ENCODE measurements around the gene CAB39L. TPM values are rescaled to one million over a fixed set of nuclear protein-coding genes. Genes with fewer than 3 reads are reported as not detected.
"Not testable (repeated sequence)": the region's sequence is repeated elsewhere in the genome, so short reads cannot be mapped to it uniquely, and the experiment has no call there.

The CAB39L gene
- total RNA-seq, 2 donors from 2014 or later, result 3.4 to 5.9 TPM

GRCh38 chr13:49343255-49343654 lies 100.6 kb downstream of the CAB39L start:
- DNase-seq (no peak), ATAC-seq (no peak)
- Mint-ChIP-seq H3K4me1 (peaks cover 7% of the 10 kb centered on the region), H3K36me3 (ENCODE audit: low read depth) (peaks cover 2% of the 10 kb centered on the region), H3K4me3 (no peak overlapping the region), H3K27me3 (no peaks in the 10 kb centered on the region), H3K27ac (no peak overlapping the region)
- no peaks in the 10 kb centered on the region for H3K9me3 ChIP-seq (ENCODE audit: control insufficient read depth, low read length, poor library complexity, severe bottlenecking)

DNA sequence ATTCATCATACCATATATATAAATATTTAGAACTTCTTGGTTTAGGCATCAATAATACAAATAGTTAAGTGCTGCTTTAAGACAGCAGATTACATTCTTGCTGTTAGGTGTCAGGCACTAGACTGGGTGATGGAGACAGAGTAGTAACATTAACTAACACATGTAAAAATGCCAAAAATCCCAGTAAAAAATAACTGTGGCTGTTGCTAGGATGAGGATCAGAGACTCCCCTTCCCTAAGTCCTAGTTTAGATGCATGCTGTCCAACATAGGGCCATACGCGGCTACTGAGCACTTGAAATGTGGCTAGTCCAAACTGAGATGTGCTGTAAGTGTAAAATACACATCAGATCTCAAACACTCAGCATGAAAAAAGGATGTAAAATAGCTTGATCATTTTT lies 101.4 kb downstream of the CAB39L start:
- no peak overlapping the region for H3K4me3 Mint-ChIP-seq

DNA sequence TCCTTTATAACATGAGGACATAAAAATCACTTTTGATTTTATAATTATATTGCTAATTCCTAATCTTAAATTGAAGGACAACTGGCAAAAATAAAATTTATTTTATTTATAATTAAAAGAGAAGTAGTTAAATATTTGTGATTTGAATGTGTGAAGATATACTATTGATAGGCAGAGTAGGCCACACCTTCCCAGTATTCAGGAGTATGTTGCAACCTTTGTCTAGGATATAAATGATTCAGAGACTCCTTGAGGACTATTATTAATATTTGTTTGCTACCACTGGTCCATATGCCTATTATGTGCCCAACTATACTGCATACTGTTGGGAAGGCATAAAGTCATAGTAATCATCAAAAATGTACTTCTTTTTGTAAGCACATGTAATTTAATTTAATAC lies 101.9 kb downstream of the CAB39L start:
- Mint-ChIP-seq H3K27ac (no peak overlapping the region), H3K27me3 (no peaks in the 10 kb centered on the region), H3K4me1 (peaks cover 7% of the 10 kb centered on the region), H3K4me3 (no peak overlapping the region), H3K36me3 (ENCODE audit: low read depth) (peaks cover 2% of the 10 kb centered on the region)
- DNase-seq (no peak), ATAC-seq (no peak)
- H3K9me3 ChIP-seq (ENCODE audit: control insufficient read depth, low read length, poor library complexity, severe bottlenecking), result no peaks in the 10 kb centered on the region

More for the DNA sequence above, 101.4 kb downstream of the CAB39L start:
- no peak for DNase-seq
- peaks cover 7% of the 10 kb centered on the region for H3K4me1 Mint-ChIP-seq
- no peak overlapping the region for H3K27ac Mint-ChIP-seq
- no peak for ATAC-seq
- no peaks in the 10 kb centered on the region for H3K9me3 ChIP-seq (ENCODE audit: control insufficient read depth, low read length, poor library complexity, severe bottlenecking)
- no peaks in the 10 kb centered on the region for H3K27me3 Mint-ChIP-seq
- H3K36me3 Mint-ChIP-seq (ENCODE audit: low read depth), result peaks cover 2% of the 10 kb centered on the region

DNA sequence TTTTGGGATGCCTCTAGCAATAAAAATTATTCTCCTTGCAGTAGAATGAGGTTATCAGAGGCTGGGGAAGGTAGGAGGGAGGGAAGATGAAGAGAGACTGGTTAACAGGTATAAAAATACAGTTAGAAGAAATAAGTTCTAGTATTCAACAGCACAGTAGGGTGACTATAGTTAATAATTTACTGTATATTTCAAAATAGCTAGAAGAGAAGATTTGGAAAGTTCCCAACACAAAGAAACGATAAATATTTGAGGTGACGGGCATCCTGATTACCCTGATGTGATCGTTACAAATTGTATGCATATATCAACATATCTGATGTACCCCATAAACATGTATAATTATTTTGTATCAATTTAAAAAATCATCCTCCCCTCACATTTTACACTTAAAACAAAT lies 102.3 kb downstream of the CAB39L start:
- Mint-ChIP-seq H3K27ac (no peak overlapping the region), H3K4me1 (peaks cover 7% of the 10 kb centered on the region), H3K27me3 (no peaks in the 10 kb centered on the region), H3K36me3 (ENCODE audit: low read depth) (peaks cover 2% of the 10 kb centered on the region), H3K4me3 (no peak overlapping the region)
- DNase-seq, result no peak
- H3K9me3 ChIP-seq (ENCODE audit: control insufficient read depth, low read length, poor library complexity, severe bottlenecking), result no peaks in the 10 kb centered on the region
- no peak for ATAC-seq

- H3K9me3 ChIP-seq (ENCODE audit: control insufficient read depth, low read length, poor library complexity, severe bottlenecking), result no peaks in the 10 kb centered on the region
- Mint-ChIP-seq H3K4me3 (no peak overlapping the region), H3K27ac (no peak overlapping the region), H3K4me1 (peaks cover 7% of the 10 kb centered on the region), H3K36me3 (ENCODE audit: low read depth) (peaks cover 2% of the 10 kb centered on the region), H3K27me3 (no peaks in the 10 kb centered on the region)
- no peak for ATAC-seq
- DNase-seq, result no peak
Observed at GRCh38 chr13:49340161-49340560, 103.7 kb downstream of the CAB39L start.

- Mint-ChIP-seq H3K36me3 (ENCODE audit: low read depth) (peaks cover 8% of the 10 kb centered on the region), H3K27ac (no peak overlapping the region), H3K4me3 (no peak overlapping the region), H3K27me3 (no peaks in the 10 kb centered on the region), H3K4me1 (no peaks in the 10 kb centered on the region)
- ATAC-seq (no peak), DNase-seq (no peak)
- H3K9me3 ChIP-seq (ENCODE audit: control insufficient read depth, low read length, poor library complexity, severe bottlenecking), result peaks cover 2% of the 10 kb centered on the region
Observed at GRCh38 chr13:49336655-49337054, 107.2 kb downstream of the CAB39L start.

- H3K27ac Mint-ChIP-seq, result no peak overlapping the region
- H3K4me3 Mint-ChIP-seq, result no peak overlapping the region
- no peak for ATAC-seq
- H3K4me1 Mint-ChIP-seq, result no peaks in the 10 kb centered on the region
- H3K36me3 Mint-ChIP-seq (ENCODE audit: low read depth), result peaks cover 6% of the 10 kb centered on the region
- no peaks in the 10 kb centered on the region for H3K27me3 Mint-ChIP-seq
- peaks cover 2% of the 10 kb centered on the region for H3K9me3 ChIP-seq (ENCODE audit: control insufficient read depth, low read length, poor library complexity, severe bottlenecking)
- no peak for DNase-seq
Observed at GRCh38 chr13:49330546-49330864, 113.4 kb downstream of the CAB39L start.

GRCh38 chr13:49329831-49330545 lies 113.9 kb downstream of the CAB39L start:
- ATAC-seq, result no peak

DNA sequence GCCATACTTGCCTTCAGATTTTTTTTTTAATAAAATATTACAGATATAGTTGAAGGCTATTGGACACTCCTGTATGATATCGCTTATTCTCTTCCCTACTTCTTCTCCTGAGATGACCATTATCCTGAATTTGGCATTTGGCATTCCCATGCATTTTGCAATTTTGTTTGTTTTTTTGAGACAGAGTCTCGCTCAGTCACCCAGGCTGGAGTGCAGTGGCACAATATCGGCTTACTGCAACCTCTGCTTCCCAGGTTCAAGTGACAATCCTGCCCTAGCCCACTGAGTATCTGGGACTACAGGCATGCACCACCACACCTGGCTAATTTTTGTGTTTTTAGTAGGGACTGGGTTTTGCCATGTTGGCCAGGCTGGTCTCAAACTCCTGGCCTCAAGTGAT lies 116.7 kb downstream of the CAB39L start:
- not testable (repeated sequence) for H3K4me3 Mint-ChIP-seq; H3K4me1 Mint-ChIP-seq; H3K9me3 ChIP-seq (ENCODE audit: control insufficient read depth, low read length, poor library complexity, severe bottlenecking); H3K27ac Mint-ChIP-seq; H3K27me3 Mint-ChIP-seq; ATAC-seq; H3K36me3 Mint-ChIP-seq (ENCODE audit: low read depth); DNase-seq

More at GRCh38 chr13:49329831-49330545, 113.9 kb downstream of the CAB39L start:
- no peak for DNase-seq
- H3K27me3 Mint-ChIP-seq, result no peaks in the 10 kb centered on the region
- no peak overlapping the region for H3K27ac Mint-ChIP-seq
- peaks cover 2% of the 10 kb centered on the region for H3K9me3 ChIP-seq (ENCODE audit: control insufficient read depth, low read length, poor library complexity, severe bottlenecking)
- H3K4me1 Mint-ChIP-seq, result no peaks in the 10 kb centered on the region
- H3K36me3 Mint-ChIP-seq (ENCODE audit: low read depth), result peaks cover 6% of the 10 kb centered on the region
- H3K4me3 Mint-ChIP-seq, result no peak overlapping the region

GRCh38 chr13:49326222-49326917 lies 117.5 kb downstream of the CAB39L start:
- DNase-seq, result no peak
- H3K36me3 Mint-ChIP-seq (ENCODE audit: low read depth), result no peaks in the 10 kb centered on the region
- no peak overlapping the region for H3K27ac Mint-ChIP-seq
- H3K4me1 Mint-ChIP-seq, result peaks cover 1% of the 10 kb centered on the region
- no peak overlapping the region for H3K4me3 Mint-ChIP-seq
- H3K27me3 Mint-ChIP-seq, result no peaks in the 10 kb centered on the region
- no peak for ATAC-seq
- no peaks in the 10 kb centered on the region for H3K9me3 ChIP-seq (ENCODE audit: control insufficient read depth, low read length, poor library complexity, severe bottlenecking)

DNA sequence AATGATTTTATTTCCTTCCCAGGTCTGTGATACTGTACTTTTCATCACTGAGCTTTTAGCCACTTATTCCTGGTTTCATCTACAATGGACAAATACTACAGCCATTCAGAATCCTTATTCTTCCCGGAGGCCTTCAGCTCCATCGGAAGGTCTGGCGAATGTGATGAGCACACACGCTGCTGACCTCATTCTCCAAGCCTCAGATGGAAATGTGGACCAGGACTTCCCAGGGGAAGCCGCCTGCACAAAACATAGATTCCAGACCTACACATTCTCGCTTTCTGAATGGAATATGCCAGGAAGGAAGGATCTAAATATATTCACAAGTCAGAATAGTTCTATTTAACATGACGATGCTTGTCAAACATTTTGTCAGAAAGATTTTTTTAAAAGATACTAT lies 120.5 kb downstream of the CAB39L start:
- H3K9me3 ChIP-seq (ENCODE audit: control insufficient read depth, low read length, poor library complexity, severe bottlenecking), result no peaks in the 10 kb centered on the region
- Mint-ChIP-seq H3K36me3 (ENCODE audit: low read depth) (no peaks in the 10 kb centered on the region), H3K4me1 (peaks cover 8% of the 10 kb centered on the region), H3K27ac (no peak overlapping the region), H3K4me3 (no peak overlapping the region), H3K27me3 (no peaks in the 10 kb centered on the region)
- ATAC-seq (no peak), DNase-seq (no peak)

DNA sequence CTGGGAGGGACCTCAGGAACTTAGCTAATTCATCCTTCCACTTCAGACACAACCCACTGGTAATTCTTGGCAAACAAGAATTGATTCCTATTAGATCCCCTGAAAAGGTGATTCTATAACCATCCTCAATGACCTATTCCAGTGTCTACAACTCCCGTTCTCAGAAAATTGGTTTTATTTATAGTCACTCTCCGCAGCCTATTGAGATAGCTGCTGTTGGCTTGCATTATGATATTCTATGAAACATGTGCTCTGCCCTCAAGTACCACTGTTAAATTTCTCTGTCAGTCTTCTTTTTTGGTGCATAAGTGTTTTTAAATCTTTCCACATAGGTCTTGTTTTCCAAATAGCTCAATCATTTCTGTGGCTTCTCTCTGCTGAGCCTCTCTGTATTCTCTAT lies 121.2 kb downstream of the CAB39L start:
- ATAC-seq, result no peak

DNA sequence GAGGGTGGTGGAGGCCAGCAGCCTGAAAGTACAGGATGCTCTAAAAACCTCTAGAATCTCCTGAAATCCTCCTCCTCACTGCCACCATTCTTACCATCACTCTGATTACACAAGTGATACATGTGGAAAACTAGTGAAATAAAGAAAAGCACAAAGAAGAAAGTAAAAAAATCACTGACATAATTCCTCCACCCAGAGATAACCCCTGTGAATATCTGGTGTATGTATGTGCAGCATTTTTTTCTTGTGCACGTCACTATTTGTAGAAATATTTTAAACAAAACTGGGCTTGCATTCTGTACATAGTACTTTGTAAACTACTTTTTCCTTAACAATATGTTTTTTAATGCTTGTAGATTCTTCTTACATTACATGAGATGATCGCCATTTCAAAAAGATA lies 122.9 kb downstream of the CAB39L start:
- no peak for DNase-seq
- H3K9me3 ChIP-seq (ENCODE audit: control insufficient read depth, low read length, poor library complexity, severe bottlenecking), result no peaks in the 10 kb centered on the region
- H3K36me3 Mint-ChIP-seq (ENCODE audit: low read depth), result peaks cover 2% of the 10 kb centered on the region
- peak overlapping the region; percentile 57 for H3K27ac Mint-ChIP-seq
- H3K4me3 Mint-ChIP-seq, result no peak overlapping the region
- peaks cover 8% of the 10 kb centered on the region for H3K4me1 Mint-ChIP-seq
- ATAC-seq, result no peak
- H3K27me3 Mint-ChIP-seq, result no peaks in the 10 kb centered on the region

More for the DNA sequence above, 121.2 kb downstream of the CAB39L start:
- no peaks in the 10 kb centered on the region for H3K9me3 ChIP-seq (ENCODE audit: control insufficient read depth, low read length, poor library complexity, severe bottlenecking)
- H3K36me3 Mint-ChIP-seq (ENCODE audit: low read depth), result peaks cover 2% of the 10 kb centered on the region
- no peak for DNase-seq
- H3K4me1 Mint-ChIP-seq, result peaks cover 8% of the 10 kb centered on the region
- H3K27me3 Mint-ChIP-seq, result no peaks in the 10 kb centered on the region
- no peak overlapping the region for H3K4me3 Mint-ChIP-seq
- H3K27ac Mint-ChIP-seq, result no peak overlapping the region

DNA sequence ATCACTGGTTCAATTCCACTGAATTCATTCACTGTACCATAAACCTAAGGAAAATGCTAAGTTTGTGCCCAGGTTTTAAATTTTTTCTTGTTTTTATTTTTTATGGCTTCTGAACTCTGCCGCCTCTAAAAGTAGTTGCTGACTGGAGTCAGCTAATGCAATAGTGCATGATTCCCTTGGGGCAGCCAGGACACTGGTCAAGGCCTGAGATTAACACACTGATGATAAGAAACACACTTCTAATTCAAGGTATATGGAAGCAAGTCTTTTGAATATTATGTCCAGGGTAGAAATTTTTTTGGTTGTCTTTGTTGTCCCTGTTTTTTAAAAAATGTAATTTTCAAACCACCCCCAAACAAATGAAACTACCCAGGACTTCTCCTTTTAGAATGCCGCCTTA lies 123.9 kb downstream of the CAB39L start:
- no peak for ATAC-seq
- Mint-ChIP-seq H3K4me1 (peaks cover 8% of the 10 kb centered on the region), H3K4me3 (no peak overlapping the region), H3K36me3 (ENCODE audit: low read depth) (peaks cover 2% of the 10 kb centered on the region), H3K27me3 (no peaks in the 10 kb centered on the region), H3K27ac (peak overlapping the region; percentile 57)
- no peak for DNase-seq
- no peaks in the 10 kb centered on the region for H3K9me3 ChIP-seq (ENCODE audit: control insufficient read depth, low read length, poor library complexity, severe bottlenecking)

All from T-helper 17 cell (primary cell).